Type B pancreatic cell (in vitro differentiated cells): ENCODE measurements around the gene POU5F1. TPM values are rescaled to one million over a fixed set of nuclear protein-coding genes. Genes with fewer than 3 reads are reported as not detected.
"Not testable (repeated sequence)": the region's sequence is repeated elsewhere in the genome, so short reads cannot be mapped to it uniquely, and the experiment has no call there.

ENCODE experiments used
- DNase-seq: peaks from one replicate; pipeline ENCODE4 v3.0.0; 2021; ENCODE audit warnings: mixed read lengths; ENCODE audit not compliant: unreplicated experiment; ENCODE audit errors: extremely low spot score
- H3K27ac Mint-ChIP-seq: 2 replicates; pipeline ENCODE4 v1.8.0; 2021; ENCODE audit warnings: mild to moderate bottlenecking, mixed read lengths
- H3K27me3 Mint-ChIP-seq: 2 replicates; pipeline ENCODE4 v1.8.0; 2021; ENCODE audit warnings: mixed read lengths
- H3K36me3 Mint-ChIP-seq: 2 replicates; pipeline ENCODE4 v1.8.0; 2021; ENCODE audit warnings: mixed read lengths
- H3K4me1 Mint-ChIP-seq: one replicate; pipeline ENCODE4 v1.8.0; 2021; ENCODE audit warnings: mixed read lengths; ENCODE audit not compliant: unreplicated experiment
- H3K4me3 Mint-ChIP-seq: 2 replicates; pipeline ENCODE4 v1.8.0; 2021; ENCODE audit warnings: mild to moderate bottlenecking, mixed read lengths
- H3K9me3 Mint-ChIP-seq: 2 replicates; pipeline ENCODE4 v1.8.0; 2021; ENCODE audit warnings: mixed read lengths
- long read RNA-seq: library from polyadenylated mRNA; unstranded; transcript quantifications from one replicate; pipeline ENCODE4 v2.0.0, GENCODE V29; 2020
- total RNA-seq: library from RNA; stranded (reverse); gene quantifications from 2 replicates; pipeline ENCODE4 v1.2.1, GENCODE V29; 2021; ENCODE audit warnings: low replicate concordance
- TF ChIP-seq, protein P1 (sequence below): fragments of 200-600 bp; sonication (generic); conservative IDR thresholded peaks from 2 replicates; pipeline ENCODE4 v1.5.0; 2021; ENCODE audit warnings: antibody characterized with exemption, mild to moderate bottlenecking

POU5F1 gene
- total RNA-seq: not detected in 2 replicates
- long read RNA-seq: 0 reads

DNA sequence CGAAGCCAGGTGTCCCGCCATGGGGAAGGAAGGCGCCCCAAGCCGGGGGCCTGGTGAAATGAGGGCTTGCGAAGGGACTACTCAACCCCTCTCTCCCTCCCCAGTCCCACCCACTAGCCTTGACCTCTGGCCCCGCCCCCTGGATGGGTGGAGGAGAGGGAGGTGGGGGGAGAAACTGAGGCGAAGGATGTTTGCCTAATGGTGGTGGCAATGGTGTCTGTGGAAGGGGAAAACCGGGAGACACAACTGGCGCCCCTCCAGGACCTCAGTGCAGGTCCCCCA, at the start of gene POU5F1:
Gene POU5F1, minus strand, starts transcription at position 83 of the 282 bp plus-strand sequence. Its CDS starts 62 bp downstream, at position 21.
- no peak for DNase-seq
- Mint-ChIP-seq H3K4me1 (peaks cover 13% of the 10 kb centered on the region), H3K27me3 (peaks cover 22% of the 10 kb centered on the region), H3K9me3 (no peaks in the 10 kb centered on the region), H3K36me3 (no peaks in the 10 kb centered on the region), H3K27ac (no peak within 1 kb of the TSS), H3K4me3 (no peak within 1 kb of the TSS)
- TF ChIP-seq, protein P1, sequence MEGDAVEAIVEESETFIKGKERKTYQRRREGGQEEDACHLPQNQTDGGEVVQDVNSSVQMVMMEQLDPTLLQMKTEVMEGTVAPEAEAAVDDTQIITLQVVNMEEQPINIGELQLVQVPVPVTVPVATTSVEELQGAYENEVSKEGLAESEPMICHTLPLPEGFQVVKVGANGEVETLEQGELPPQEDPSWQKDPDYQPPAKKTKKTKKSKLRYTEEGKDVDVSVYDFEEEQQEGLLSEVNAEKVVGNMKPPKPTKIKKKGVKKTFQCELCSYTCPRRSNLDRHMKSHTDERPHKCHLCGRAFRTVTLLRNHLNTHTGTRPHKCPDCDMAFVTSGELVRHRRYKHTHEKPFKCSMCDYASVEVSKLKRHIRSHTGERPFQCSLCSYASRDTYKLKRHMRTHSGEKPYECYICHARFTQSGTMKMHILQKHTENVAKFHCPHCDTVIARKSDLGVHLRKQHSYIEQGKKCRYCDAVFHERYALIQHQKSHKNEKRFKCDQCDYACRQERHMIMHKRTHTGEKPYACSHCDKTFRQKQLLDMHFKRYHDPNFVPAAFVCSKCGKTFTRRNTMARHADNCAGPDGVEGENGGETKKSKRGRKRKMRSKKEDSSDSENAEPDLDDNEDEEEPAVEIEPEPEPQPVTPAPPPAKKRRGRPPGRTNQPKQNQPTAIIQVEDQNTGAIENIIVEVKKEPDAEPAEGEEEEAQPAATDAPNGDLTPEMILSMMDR: no peak

DNA sequence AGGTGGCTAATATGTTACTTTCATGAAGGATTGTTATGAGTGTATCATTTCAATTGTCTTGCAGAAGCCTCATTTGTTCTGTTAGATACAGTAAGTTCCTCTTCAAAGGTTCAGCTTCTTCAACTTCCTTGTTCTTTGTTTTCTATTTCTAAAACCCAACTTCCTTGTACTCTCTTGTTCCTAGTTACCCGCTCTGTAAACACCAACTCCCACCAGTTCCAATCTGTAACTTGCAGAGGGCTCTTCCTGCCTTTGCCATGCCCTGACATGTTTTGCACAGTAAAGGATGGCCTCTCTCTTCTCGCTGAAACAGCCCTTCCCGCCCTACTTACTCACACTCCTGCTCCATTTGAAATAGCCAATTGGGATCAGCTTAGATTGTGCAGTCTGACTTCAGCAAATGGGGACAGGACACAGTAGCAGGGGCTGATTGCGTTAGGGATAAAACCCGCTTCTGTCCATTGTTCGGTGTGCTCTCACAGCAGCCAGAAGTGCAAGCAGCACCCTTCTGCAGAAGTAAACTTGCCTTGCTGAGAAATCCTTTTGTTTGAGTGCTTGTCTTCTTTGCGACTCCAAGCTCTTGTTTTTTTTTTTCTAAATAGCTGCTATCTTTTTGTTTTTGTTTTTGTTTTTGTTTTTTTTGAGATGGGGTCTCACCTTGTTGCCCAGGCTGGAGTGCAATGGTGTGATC, 45.9 kb upstream of the POU5F1 start:
- Mint-ChIP-seq H3K9me3 (peaks cover 7% of the 10 kb centered on the region), H3K4me1 (no peaks in the 10 kb centered on the region), H3K36me3 (no peaks in the 10 kb centered on the region), H3K4me3 (no peak overlapping the region), H3K27me3 (peaks cover 5% of the 10 kb centered on the region), H3K27ac (no peak overlapping the region)
- DNase-seq: no peak
- TF ChIP-seq, protein P1: no peak

DNA sequence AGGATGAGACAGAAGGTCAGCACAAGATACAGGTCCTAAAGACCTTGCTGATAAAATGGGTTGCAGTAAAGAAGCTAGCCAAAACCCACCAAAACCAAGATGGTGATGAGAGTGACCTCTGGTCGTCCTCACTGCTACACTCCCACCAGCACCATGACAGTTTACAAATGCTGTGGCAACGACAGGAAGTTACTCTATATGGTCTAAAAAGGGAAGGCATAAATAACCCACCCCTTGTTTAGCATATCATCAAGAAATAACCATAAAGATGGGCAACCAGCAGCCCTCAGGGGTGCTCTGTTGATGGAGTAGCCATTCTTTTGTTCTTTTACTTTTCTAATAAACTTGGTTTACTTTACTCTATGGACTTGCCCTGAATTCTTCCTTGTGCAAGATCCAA, 44.7 kb upstream of the POU5F1 start:
- H3K36me3 Mint-ChIP-seq, H3K4me3 Mint-ChIP-seq, H3K4me1 Mint-ChIP-seq, H3K27ac Mint-ChIP-seq, H3K9me3 Mint-ChIP-seq, H3K27me3 Mint-ChIP-seq, DNase-seq: not testable (repeated sequence)

DNA sequence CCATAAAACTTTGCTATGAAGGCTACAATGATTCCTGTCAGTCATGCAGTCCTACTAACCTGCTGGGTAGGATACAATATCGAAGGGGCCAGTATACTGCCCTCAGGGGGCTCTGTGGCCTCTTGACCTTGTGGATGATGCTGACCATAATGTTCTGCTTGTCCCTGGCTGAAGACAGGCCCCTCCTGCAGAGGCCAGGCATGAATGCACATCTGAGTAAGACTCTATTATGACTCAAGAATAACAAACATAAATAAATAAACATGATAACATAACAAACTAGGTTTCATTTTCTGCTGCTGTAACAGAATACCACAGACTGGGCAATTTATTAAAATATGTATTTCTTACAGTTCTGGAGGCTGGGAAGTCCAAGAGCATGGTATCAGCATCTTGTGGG, 44.0 kb upstream of the POU5F1 start:
- H3K27me3 Mint-ChIP-seq: peaks cover 9% of the 10 kb centered on the region
- no peak overlapping the region for H3K4me3 Mint-ChIP-seq
- no peak overlapping the region for H3K27ac Mint-ChIP-seq
- peaks cover 7% of the 10 kb centered on the region for H3K9me3 Mint-ChIP-seq
- H3K36me3 Mint-ChIP-seq: no peaks in the 10 kb centered on the region
- TF ChIP-seq, protein P1: no peak
- no peaks in the 10 kb centered on the region for H3K4me1 Mint-ChIP-seq
- DNase-seq: no peak

DNA sequence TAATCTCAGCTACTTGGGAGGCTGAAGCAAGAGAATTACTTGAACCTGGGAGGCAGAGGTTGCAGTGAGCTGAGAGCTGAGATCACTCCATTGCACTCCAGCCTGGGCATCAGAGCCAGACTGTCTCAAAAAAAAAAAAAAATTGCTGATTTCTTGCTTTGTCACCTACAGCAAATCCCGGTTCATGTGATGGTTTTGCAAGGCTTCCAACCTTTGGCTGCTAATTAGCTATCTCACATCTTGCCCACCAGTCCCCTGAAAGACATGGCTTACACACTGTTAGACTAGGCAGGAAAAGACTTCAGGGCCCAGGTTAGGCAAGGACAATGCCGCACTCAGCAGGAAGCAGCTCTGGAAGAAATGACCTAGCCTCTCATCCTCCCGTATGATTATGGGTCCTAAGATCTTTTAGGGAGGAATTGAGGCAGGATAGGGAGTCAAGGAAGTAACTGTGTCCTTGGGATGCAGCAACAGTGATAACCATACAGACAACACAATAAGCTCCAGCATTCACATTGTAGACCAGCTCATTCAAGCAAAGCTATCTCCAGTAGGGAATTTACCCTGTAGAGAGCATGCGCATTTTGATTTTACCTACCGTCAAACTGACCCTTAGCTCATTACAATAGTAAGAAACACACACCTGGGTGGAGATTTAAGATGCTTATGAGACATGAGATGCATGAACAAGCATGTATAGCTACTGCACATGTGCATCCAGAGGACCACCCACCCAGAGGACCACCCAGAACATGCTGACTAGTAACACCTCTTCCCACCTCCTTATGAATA, 40.5 kb upstream of the POU5F1 start:
- no peak for DNase-seq
- Mint-ChIP-seq H3K27me3 (peaks cover 9% of the 10 kb centered on the region), H3K27ac (no peak overlapping the region), H3K36me3 (no peaks in the 10 kb centered on the region), H3K4me1 (no peaks in the 10 kb centered on the region), H3K4me3 (no peak overlapping the region), H3K9me3 (peaks cover 1% of the 10 kb centered on the region)
- TF ChIP-seq, protein P1: no peak

DNA sequence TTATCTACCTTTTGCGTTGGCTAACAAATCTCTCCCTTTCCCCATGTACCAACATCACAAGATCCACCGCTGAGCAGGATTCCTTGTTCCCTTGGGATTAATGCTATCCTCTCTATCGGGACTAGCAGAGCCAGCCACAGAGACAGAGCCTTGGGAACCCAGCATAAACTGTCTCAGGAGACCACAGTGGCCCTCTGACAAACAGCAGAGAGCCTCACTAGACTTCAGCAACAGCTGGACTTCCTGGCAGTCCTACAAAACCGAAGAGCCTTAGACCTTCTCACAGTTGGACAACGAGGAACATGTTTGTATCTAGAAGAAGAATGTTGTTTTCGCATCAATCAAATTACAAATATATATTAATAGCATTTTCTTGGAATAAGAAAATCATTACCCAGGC, 39.6 kb upstream of the POU5F1 start:
- no peaks in the 10 kb centered on the region for H3K4me1 Mint-ChIP-seq
- H3K27me3 Mint-ChIP-seq: peaks cover 12% of the 10 kb centered on the region
- no peak overlapping the region for H3K4me3 Mint-ChIP-seq
- no peaks in the 10 kb centered on the region for H3K36me3 Mint-ChIP-seq
- TF ChIP-seq, protein P1: no peak
- no peaks in the 10 kb centered on the region for H3K9me3 Mint-ChIP-seq
- no peak for DNase-seq
- H3K27ac Mint-ChIP-seq: no peak overlapping the region
